Naive thymus-derived CD4-positive, alpha-beta T cell (primary cell): ENCODE results near the gene ZNF76. TPM values are rescaled to one million over a fixed set of nuclear protein-coding genes. Genes with fewer than 3 reads are reported as not detected.

Experiments
- ATAC-seq: fragments of 150-1000 bp; cut with Tn5 transposase; 2 replicates; pipeline ENCODE4 v1.10.0; 2021; ENCODE audit warnings: mild to moderate bottlenecking, moderate library complexity
- CTCF ChIA-PET: fragments of 350-600 bp; sonication (Branson Sonifier 250); formaldehyde crosslinking; loops from one replicate; lab custom pipeline; 2021; ENCODE audit warnings: antibody characterized with exemption; lab: Charles Lee
- POLR2A ChIA-PET: fragments of 350-600 bp; sonication (Branson Sonifier 250); formaldehyde crosslinking; loops from one replicate; lab custom pipeline; 2021; ENCODE audit warnings: antibody characterized with exemption, inconsistent platforms; lab: Charles Lee
- DNase-seq, 9 donors: peaks; one replicate each; pipeline versions ENCODE4 v3.0.0 to v3.0.0-alpha.2; 2020 to 2022; ENCODE audit warnings: mixed read lengths in 1 of 9
- H3K27ac ChIP-seq: one replicate; pipeline ENCODE4 v1.7.0; 2013; ENCODE audit warnings: mild to moderate bottlenecking, low read depth, low read length, moderate library complexity
- H3K27me3 ChIP-seq, 2 donors: one replicate each; pipeline ENCODE4 v1.7.0; 2013; ENCODE audit warnings: low read length in 2 of 2, mild to moderate bottlenecking in 2 of 2, moderate library complexity in 2 of 2; ENCODE audit not compliant: control insufficient read depth in 2 of 2, insufficient read depth in 2 of 2
- H3K36me3 ChIP-seq, 3 experiments: 1 replicate in 2 of 3; 2 replicates in 1 of 3; pipeline ENCODE4 v1.7.0; 2013; ENCODE audit warnings: low read length in 3 of 3, mild to moderate bottlenecking in 3 of 3, moderate library complexity in 1 of 3; ENCODE audit not compliant: insufficient read depth in 3 of 3, control insufficient read depth in 2 of 3
- H3K4me1 ChIP-seq, 2 donors: one replicate each; pipeline ENCODE4 v1.7.0; 2013; ENCODE audit warnings: low read length in 2 of 2, mild to moderate bottlenecking in 2 of 2, moderate library complexity in 1 of 2; ENCODE audit not compliant: control insufficient read depth in 2 of 2, insufficient read depth in 2 of 2
- H3K4me3 ChIP-seq: 2 replicates; pipeline ENCODE4 v1.7.0; 2013; ENCODE audit warnings: mild to moderate bottlenecking, low read length
- H3K9me3 ChIP-seq, 3 experiments: 1 replicate in 2 of 3; 2 replicates in 1 of 3; pipeline ENCODE4 v1.7.0; 2013; ENCODE audit warnings: low read length in 3 of 3; ENCODE audit not compliant: control insufficient read depth in 2 of 3
- H3K27ac Mint-ChIP-seq, 9 donors: one replicate each; pipeline ENCODE4 v1.8.0; 2020 to 2022; ENCODE audit warnings: mixed read lengths in 9 of 9, mild to moderate bottlenecking in 8 of 9, moderate library complexity in 5 of 9, inconsistent platforms in 2 of 9
- H3K27me3 Mint-ChIP-seq, 5 donors: one replicate each; pipeline ENCODE4 v1.8.0; 2021 to 2022; ENCODE audit warnings: mixed read lengths in 5 of 5, mild to moderate bottlenecking in 1 of 5
- H3K36me3 Mint-ChIP-seq, 5 donors: one replicate each; pipeline ENCODE4 v1.8.0; 2020 to 2022; ENCODE audit warnings: mixed read lengths in 5 of 5, mild to moderate bottlenecking in 3 of 5, inconsistent platforms in 1 of 5
- H3K4me1 Mint-ChIP-seq, 7 donors: one replicate each; pipeline ENCODE4 v1.8.0; 2020 to 2022; ENCODE audit warnings: mixed read lengths in 7 of 7, mild to moderate bottlenecking in 3 of 7, inconsistent platforms in 1 of 7
- H3K4me3 Mint-ChIP-seq, 10 donors: one replicate each; pipeline ENCODE4 v1.8.0; 2020 to 2022; ENCODE audit warnings: mild to moderate bottlenecking in 10 of 10, mixed read lengths in 10 of 10, moderate library complexity in 6 of 10, inconsistent platforms in 2 of 10
- H3K9me3 Mint-ChIP-seq, 11 donors: one replicate each; pipeline ENCODE4 v1.8.0; 2020 to 2022; ENCODE audit warnings: mixed read lengths in 11 of 11, mild to moderate bottlenecking in 4 of 11, inconsistent platforms in 1 of 11, moderate library complexity in 1 of 11
- intact Hi-C, 2 donors: fragments of 100-400 bp; cut with micrococcal nuclease; formaldehyde crosslinking; loops; one replicate each; pipeline ENCODE4 v1.15.1; 2023
- polyA plus RNA-seq, 2 donors: library from polyadenylated mRNA; unstranded; fragments of 300-500 nt; fragmentation: Illumina TruSeq; gene quantifications; one replicate each; pipeline ENCODE4 v1.2.3, GENCODE V29; 2021
- total RNA-seq, 6 experiments: library from RNA in 5 of 6; stranded (reverse) in 5 of 6; gene quantifications; 1 replicate in 5 of 6; 2 replicates in 1 of 6; pipeline ENCODE4 v1.2.3 and lab custom pipeline; 2021 to 2026

Gene ZNF76
- total and polyA plus RNA-seq, 7 experiments from 2014 or later = 20.6 to 110 (median 76.1) TPM

DNA sequence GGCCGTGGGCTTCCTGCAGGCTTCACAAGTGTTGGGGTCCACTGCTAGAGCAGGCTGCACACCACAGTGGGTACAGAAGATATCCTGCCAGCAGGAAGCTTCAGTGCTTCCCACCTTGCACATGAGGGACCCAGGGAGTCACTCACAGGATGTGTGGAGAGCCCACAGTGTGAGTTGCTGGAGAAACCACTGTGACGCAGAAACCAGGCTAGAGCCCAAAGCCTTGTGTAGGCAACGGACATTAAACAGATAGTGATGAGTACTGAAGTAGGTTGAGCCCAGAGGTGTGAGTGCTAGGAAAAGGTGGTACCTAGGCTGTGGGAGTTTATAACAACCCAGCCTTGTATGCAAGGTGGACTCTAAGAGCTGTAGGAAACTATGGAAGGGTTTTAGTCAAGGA is 19.2 kb downstream of the ZNF76 start:
- no peak overlapping the region for H3K27ac Mint-ChIP-seq
- H3K36me3 Mint-ChIP-seq = peaks cover 9 to 26% (median 15%) of the 10 kb centered on the region in 5 donors
- no peak overlapping the region for H3K4me3 ChIP-seq
- H3K27me3 ChIP-seq = no peaks in the 10 kb centered on the region
- peaks cover 9 to 27% (median 10%) of the 10 kb centered on the region in 3 experiments for H3K36me3 ChIP-seq
- intact Hi-C loops = no loop called here
- POLR2A ChIA-PET = no interaction called here
- DNase-seq (no peak), ATAC-seq (no peak)
- H3K9me3 Mint-ChIP-seq = no peaks in the 10 kb centered on the region
- H3K4me3 Mint-ChIP-seq = no peak overlapping the region
- CTCF ChIA-PET = no interaction called here
- H3K27ac ChIP-seq = no peak overlapping the region
- peaks cover 0 to 32% (median 19%) of the 10 kb centered on the region in 7 donors for H3K4me1 Mint-ChIP-seq
- H3K27me3 Mint-ChIP-seq = no peaks in the 10 kb centered on the region
- H3K4me1 ChIP-seq = no peaks in the 10 kb centered on the region
- no peaks in the 10 kb centered on the region for H3K9me3 ChIP-seq

GRCh38 chr6:35280903-35281302 is 21.4 kb downstream of the ZNF76 start:
- ATAC-seq (no peak), DNase-seq (no peak)
- CTCF ChIA-PET = no interaction called here
- H3K9me3 Mint-ChIP-seq = no peaks in the 10 kb centered on the region
- no peaks in the 10 kb centered on the region for H3K27me3 Mint-ChIP-seq
- POLR2A ChIA-PET = no interaction called here
- Histone ChIP-seq H3K9me3 (no peaks in the 10 kb centered on the region), H3K36me3 (peaks cover 12 to 45% (median 16%) of the 10 kb centered on the region in 3 experiments), H3K4me1 (no peaks in the 10 kb centered on the region), H3K27me3 (no peaks in the 10 kb centered on the region), H3K4me3 (no peak overlapping the region), H3K27ac (no peak overlapping the region)
- H3K4me3 Mint-ChIP-seq = no peak overlapping the region
- H3K27ac Mint-ChIP-seq = peak overlapping the region in 1 of 9 donors; percentile 11
- H3K36me3 Mint-ChIP-seq = peaks cover 9 to 36% (median 18%) of the 10 kb centered on the region in 5 donors
- intact Hi-C loops = no loop called here
- peaks cover 0 to 15% (median 7%) of the 10 kb centered on the region in 7 donors for H3K4me1 Mint-ChIP-seq

DNA sequence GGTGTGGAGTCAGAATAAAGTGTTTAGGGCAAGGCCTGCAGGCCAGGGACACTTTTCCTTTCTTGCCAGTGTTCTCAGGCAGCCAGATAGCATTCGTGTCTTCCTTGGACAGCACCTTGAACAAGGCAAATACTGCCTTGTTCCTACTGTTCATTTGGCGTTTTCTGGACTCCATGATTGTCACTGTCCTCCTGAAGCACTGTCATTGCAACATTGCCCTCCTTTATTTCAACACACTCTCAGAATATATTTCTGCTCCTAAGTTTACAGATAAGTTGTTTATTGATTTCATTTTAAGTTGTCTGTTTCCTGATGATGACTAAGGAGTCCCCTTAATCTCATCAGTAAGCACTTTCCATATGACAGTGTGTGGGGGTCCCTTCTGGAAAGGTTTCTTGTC is 22.9 kb downstream of the ZNF76 start:
- POLR2A ChIA-PET = no interaction called here
- CTCF ChIA-PET = interaction anchor here (1.4 kb wide), 1 partner anchor 11 kb away, joined by 4 read pairs; no protein-coding TSS in a partner anchor
- H3K36me3 ChIP-seq = peaks cover 18 to 60% (median 22%) of the 10 kb centered on the region in 3 experiments

DNA sequence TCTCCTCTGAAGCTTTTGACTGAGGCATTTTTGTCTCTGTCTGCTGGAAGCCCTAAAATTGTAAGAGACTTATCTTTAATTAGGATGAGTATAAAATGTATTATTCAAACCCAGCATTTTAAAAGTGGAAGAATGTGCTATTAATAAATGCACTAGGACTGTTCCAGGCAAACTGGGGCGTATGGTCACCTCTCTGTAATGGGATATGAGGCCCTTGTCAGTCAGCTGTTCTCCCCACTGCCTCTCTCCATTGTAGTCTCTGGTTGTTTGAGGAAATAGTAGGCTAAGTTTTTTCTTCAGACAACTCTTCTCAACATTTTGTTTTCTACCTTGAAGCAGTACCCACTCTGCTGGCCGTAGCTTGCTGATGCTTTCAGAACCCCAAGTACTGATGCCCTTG is 23.8 kb downstream of the ZNF76 start:
- peaks cover 9 to 56% (median 26%) of the 10 kb centered on the region in 5 donors for H3K36me3 Mint-ChIP-seq
- ATAC-seq (no peak), DNase-seq (no peak)
- peaks cover 0 to 11% (median 1%) of the 10 kb centered on the region in 7 donors for H3K4me1 Mint-ChIP-seq
- peak overlapping the region in 2 of 9 donors; percentile 19 to 34 for H3K27ac Mint-ChIP-seq
- Histone ChIP-seq H3K27me3 (no peaks in the 10 kb centered on the region), H3K9me3 (no peaks in the 10 kb centered on the region), H3K4me1 (no peaks in the 10 kb centered on the region), H3K4me3 (no peak overlapping the region), H3K36me3 (peaks cover 18 to 69% (median 22%) of the 10 kb centered on the region in 3 experiments), H3K27ac (no peak overlapping the region)
- POLR2A ChIA-PET = interaction anchor here (0.7 kb wide), 1 partner anchor 28 kb away, joined by 3 read pairs; no protein-coding TSS in a partner anchor
- intact Hi-C loops = no loop called here
- no peaks in the 10 kb centered on the region for H3K9me3 Mint-ChIP-seq
- CTCF ChIA-PET = interaction anchor here (1.4 kb wide), 1 partner anchor 10 kb away, joined by 4 read pairs; no protein-coding TSS in a partner anchor
- no peaks in the 10 kb centered on the region for H3K27me3 Mint-ChIP-seq
- peak overlapping the region in 1 of 10 donors; percentile 16 for H3K4me3 Mint-ChIP-seq

More for the DNA sequence above, 22.9 kb downstream of the ZNF76 start:
- Mint-ChIP-seq H3K9me3 (no peaks in the 10 kb centered on the region), H3K4me1 (peaks cover 0 to 11% (median 2%) of the 10 kb centered on the region in 7 donors), H3K36me3 (peaks cover 9 to 50% (median 26%) of the 10 kb centered on the region in 5 donors), H3K27me3 (no peaks in the 10 kb centered on the region), H3K4me3 (no peak overlapping the region), H3K27ac (peak overlapping the region in 1 of 9 donors; percentile 19)
- intact Hi-C loops = no loop called here
- Histone ChIP-seq H3K27ac (no peak overlapping the region), H3K4me1 (no peaks in the 10 kb centered on the region), H3K9me3 (no peaks in the 10 kb centered on the region), H3K4me3 (no peak overlapping the region), H3K27me3 (no peaks in the 10 kb centered on the region)
- DNase-seq (no peak), ATAC-seq (no peak)

- no peak for DNase-seq
- intact Hi-C loops = no loop called here
- Histone ChIP-seq H3K4me1 (no peaks in the 10 kb centered on the region), H3K9me3 (no peaks in the 10 kb centered on the region), H3K27ac (no peak overlapping the region), H3K4me3 (no peak overlapping the region), H3K27me3 (no peaks in the 10 kb centered on the region), H3K36me3 (peaks cover 12 to 93% (median 24%) of the 10 kb centered on the region in 3 experiments)
- H3K27ac Mint-ChIP-seq = no peak overlapping the region
- POLR2A ChIA-PET = interaction anchor here (0.5 to 0.7 kb wide), 2 partner anchors 40 to 220 kb away, joined by 3 to 4 read pairs; no protein-coding TSS in a partner anchor
- H3K4me3 Mint-ChIP-seq = no peak overlapping the region
- no peak for ATAC-seq
- H3K27me3 Mint-ChIP-seq = no peaks in the 10 kb centered on the region
- no peaks in the 10 kb centered on the region for H3K4me1 Mint-ChIP-seq
- no peaks in the 10 kb centered on the region for H3K9me3 Mint-ChIP-seq
- CTCF ChIA-PET = interaction anchor here (0.7 to 3.2 kb wide), 4 partner anchors 9 to 162 kb away, joined by 3 to 15 read pairs (median 4); partner anchors contain the start of gene DEF6
- H3K36me3 Mint-ChIP-seq = peaks cover 12 to 71% (median 20%) of the 10 kb centered on the region in 5 donors
Observed at GRCh38 chr6:35287671-35288396, 28.3 kb downstream of the ZNF76 start.

DNA sequence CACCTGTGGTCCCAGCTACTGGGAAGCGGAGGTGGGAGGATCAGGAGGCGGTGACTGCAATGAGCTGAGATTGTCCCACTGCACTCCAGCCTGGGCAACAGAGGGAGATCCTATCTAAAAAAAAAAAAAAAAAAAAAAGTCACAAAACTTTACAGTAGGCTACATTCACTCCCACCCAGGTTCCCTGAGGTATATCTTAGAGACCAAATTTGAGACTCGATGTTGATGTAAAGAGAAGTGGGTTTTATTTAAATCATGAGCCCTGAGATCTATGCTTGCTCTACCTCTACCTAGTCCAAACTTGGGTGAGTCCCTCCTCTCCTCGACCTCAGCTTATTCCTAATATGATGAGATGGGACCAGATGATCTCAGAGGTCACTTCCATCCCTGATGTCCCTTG is 29.3 kb downstream of the ZNF76 start:
- Histone ChIP-seq H3K27me3 (no peaks in the 10 kb centered on the region), H3K4me3 (no peak overlapping the region), H3K27ac (no peak overlapping the region), H3K9me3 (no peaks in the 10 kb centered on the region), H3K36me3 (peaks cover 8 to 93% (median 19%) of the 10 kb centered on the region in 3 experiments), H3K4me1 (no peaks in the 10 kb centered on the region)
- POLR2A ChIA-PET = interaction anchor here (0.7 to 0.8 kb wide), 2 partner anchors 39 kb away, joined by 3 to 4 read pairs; no protein-coding TSS in a partner anchor
- no peak for DNase-seq
- CTCF ChIA-PET = interaction anchor here (0.6 to 3.2 kb wide), 6 partner anchors 8 to 179 kb away, joined by 3 to 15 read pairs (median 4); partner anchors contain the start of genes DEF6, FANCE and RPL10A
- no peak for ATAC-seq
- intact Hi-C loops = no loop called here
- H3K27ac Mint-ChIP-seq = peak overlapping the region in 1 of 9 donors; percentile 1
- H3K36me3 Mint-ChIP-seq = peaks cover 8 to 64% (median 18%) of the 10 kb centered on the region in 5 donors
- no peaks in the 10 kb centered on the region for H3K9me3 Mint-ChIP-seq
- H3K4me3 Mint-ChIP-seq = no peak overlapping the region
- no peaks in the 10 kb centered on the region for H3K4me1 Mint-ChIP-seq
- H3K27me3 Mint-ChIP-seq = no peaks in the 10 kb centered on the region
